CMK (cell line): ENCODE data around the gene ZNF420.
"Not testable (repeated sequence)": the region's sequence is repeated elsewhere in the genome, so short reads cannot be mapped to it uniquely, and the experiment has no call there.

Experiments
- DNase-seq: peaks from one replicate; pipeline ENCODE4 v3.0.0-alpha.2; 2010; ENCODE audit warnings: low read depth

ZNF420 gene

DNA sequence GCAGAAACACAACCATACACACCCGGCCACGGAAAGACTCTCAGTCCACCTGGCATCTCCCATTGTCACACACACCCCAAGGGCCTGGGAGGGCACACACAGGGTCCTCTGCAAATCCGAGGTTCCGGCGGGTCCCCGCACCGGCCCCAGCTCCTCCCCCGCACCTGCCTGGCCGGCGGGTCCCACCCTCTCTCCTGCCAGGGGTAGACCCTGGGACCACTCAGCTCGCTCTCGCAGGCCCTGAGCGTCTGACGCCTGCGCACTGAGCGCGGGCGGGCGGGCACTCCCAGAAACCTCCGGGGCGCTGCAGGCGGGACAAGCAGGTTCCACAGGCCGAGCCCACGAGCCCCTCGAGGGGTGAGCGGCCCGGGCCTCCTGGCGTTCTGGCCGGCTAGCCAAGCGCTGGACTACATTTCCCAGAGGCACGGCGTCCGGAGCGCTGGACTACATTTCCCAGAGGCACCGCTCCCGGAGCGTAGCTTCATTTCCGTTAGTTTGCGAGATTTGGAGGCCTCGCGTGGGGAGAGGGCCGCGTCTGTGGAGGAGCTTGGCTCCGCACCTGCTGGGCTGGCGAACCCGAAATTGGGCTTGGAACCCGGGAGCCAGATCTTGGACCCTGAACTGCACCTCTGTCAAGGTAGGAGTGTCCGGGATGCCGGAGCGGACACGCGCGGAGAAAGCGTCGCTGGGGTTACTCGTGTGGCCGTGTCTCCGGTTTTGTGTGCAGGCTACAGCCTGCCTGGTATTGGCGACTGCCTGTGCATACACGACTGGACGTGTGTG lies at the start of gene ZNF420:
TSS of gene ZNF420 (plus strand) at position 500 of the 783 bp plus-strand sequence. CDS start 10,686 bp downstream, outside the sequence.
- DNase-seq = peak; percentile 94

DNA sequence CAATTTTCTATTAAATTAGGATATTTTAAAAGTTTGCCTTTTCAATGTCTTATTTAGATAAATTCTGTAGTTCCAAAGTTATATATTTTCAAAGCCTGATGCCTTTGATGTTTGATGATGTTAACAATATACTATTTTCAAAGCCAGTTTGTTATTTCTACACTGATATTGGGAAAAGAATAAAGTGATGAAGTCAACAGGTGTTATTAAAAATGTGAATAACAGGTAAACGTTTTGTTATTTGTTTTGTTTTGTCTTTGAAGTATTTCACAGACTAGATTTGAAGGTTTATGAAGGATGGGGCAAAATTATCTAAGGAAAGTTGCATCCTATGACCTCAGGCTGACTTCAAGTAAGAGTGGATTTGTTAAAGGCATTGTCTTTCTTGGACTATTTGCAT lies 33.1 kb upstream of the ZNF420 start:
- DNase-seq = no peak

DNA sequence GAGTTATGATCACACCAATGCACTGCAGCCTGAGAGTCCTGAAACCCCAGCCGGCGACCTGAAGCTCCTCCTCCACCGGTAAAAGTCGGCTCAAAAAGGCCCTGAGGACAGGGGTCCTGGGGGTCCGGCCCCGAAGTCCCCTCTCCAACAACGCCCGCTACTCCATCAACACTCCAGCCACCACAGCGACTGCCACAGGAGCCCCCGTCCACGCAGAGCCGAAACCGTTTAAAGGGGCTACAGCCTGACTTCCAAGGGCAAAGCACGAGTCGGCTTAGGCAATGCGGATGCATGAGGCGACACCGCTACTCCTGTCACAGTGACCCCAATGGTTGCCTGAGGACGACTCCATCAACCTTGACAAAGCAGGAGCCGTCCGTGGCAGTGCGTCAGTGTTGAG lies 22.9 kb upstream of the ZNF420 start:
- DNase-seq = no peak

DNA sequence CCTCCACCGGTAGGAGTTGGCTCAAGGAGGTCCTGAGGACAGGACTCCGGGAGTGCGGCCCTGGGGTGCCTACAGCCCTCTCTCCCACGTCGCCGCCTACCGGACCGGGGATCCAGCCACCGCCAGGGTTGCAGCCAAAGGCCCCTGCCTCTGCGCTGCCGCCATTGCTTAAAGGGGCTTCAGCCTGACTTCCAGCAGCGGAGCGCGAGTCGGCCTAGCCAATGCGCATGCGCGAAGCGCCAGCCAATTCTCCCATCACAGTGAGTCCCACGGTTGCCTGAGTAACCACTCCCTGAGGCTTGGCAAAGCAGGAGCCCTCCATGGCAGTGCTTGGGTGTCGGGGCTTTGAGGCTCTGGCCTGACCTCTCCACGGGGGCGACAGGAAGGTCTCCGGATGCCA lies 21.5 kb upstream of the ZNF420 start:
- DNase-seq = no peak

DNA sequence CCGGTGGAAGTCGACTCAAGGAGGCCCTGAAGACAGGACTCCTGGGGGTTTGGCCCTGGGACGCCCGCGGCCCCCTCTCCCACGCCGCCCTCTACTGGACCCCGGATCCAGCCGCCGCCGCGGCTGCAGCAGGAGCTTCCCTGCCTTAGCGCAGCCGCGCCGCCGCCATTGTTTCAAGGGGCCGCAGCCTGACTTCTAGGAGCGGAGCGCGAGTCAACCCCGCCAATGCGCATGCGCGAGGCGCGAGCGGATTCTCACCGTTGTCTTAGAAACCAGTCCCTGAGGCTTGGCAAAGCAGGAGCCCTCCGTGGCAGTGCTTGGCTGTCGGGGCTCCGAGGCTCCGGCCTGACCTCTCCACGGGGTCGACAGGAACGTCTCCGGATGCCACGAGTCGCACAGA lies 19.1 kb upstream of the ZNF420 start:
- DNase-seq = no peak

DNA sequence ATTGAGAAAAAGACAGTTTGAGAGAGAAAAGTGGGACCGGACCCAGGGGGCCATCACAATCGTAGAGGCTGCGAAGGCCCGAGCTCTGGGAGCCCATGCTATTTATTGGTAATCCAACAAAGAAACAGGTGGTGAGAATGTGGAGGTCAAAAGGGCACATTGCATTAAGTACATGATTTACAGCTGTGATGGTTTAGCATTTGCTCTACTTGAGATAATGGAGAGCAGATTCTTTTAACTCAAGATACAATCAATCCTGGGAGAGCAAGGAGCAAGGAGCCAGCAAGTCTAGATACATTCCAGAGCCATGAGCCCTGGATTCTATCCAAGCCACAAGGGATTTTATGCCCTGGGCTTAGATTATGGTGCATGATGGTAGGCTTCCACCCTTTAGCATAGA lies 13.3 kb upstream of the ZNF420 start:
- not testable (repeated sequence) for DNase-seq

DNA sequence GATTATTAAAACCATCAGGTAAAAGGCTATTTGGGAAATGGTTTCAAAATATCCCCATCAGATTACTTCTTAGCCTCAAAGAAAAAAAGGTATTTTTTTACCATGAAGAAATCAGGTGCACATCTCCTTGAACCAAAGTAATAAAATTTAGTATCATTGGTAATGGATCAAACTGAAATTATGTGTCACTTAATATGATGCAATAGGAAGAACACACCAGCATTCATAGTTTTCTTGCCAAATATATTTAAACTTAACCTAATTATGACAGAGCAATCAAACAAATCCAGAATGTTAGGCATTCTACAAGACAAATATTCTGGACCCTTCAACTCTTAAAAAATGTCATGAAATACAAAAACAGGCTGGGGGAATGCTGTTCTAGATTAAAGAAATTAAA lies 4.1 kb upstream of the ZNF420 start:
- no peak for DNase-seq

DNA sequence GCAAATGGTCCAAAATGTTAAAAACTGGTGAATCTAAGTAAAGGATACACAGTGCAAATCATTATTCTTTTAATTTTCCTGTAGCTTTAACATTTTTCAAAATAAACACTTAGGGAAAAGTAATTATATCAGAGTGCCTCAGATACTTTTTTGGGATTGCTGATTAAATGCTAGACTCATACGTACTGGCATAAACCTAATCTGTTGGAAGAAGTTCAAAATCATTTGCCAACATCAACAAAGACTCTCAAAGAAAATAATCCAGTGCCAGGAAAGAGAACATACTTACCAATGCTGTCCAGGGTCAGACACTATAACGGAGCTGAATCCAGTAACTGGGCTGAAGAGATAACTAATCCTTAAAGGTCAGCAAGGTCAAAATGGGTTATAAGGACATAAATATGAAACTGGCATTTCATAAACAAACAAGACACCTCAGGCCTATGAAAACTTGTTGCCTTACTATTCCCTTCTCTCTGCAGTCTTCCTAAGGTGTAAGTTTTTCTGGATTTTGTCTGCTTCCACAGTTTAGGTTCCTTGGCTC lies 3.3 kb upstream of the ZNF420 start:
- DNase-seq = no peak

DNA sequence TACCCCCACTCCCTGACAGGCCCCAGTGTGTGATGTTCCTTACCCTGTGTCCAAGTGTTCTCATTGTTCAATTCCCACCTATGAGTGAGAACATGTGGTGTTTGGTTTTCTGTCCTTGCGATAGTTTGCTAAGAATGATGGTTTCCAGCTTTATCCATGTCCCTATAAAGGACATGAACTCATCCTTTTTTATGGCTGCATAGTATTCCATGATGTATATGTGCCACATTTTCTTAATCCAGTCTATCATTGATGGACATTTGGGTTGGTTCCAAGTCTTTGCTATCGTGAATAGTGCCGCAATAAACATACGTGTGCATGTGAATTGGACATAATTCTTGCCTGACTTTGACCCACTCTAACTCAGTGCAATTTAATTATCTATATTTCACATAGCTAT lies 1.7 kb upstream of the ZNF420 start:
- DNase-seq = not testable (repeated sequence)

DNA sequence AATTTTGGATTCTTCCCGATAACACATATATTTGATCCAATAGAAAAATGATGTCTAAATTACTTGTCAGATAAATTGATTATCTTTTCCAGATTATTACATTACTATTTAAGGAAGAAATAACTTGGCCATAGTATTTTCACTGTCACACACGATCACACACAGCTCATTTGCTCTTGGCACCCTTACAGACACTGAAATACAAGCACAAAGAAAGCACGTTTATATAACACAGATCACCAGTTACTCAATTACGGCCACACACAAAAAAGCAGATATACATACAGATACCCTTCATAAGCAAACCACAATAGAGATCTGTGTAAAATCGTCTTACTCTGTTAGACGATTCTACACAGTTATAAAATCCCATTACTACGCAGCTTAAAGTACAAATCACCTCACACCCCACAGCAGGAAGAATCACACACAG lies 716 bp upstream of the ZNF420 start:
- no peak for DNase-seq

DNA sequence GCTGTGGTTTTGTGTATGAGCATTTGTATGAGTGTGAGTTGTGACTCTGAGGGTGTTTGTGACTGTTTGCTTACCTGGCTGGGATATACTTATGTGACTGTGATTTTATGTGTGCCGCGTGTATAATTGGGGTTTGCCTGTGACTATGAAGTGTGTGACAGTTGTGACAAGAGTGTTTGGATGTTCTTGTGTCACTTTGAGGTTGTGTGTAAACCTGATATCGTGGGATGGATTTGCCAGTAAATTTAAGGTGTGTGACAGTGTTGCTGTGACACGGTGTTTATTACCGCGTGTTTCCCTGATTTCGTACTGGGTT lies 442 bp downstream of the ZNF420 start:
- no peak for DNase-seq

DNA sequence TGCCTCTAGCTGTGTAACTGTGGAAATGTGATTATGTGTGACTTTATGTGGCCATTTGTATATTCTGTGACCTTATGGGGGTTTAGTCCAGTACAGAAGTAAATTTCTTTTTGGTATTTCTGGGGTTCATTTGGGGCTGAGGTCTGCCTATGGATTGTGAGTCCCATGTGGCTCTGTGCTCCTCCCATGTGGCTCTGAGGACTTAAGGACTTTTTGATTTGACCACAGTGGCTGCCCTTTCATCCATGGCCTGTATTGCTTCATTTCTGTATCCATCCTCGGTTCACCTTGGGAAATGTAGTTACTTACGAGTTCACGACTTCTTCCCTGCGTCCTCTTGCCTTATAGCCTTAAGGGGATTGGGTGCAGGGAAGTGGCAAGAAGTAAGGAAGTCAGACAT lies 1.0 kb downstream of the ZNF420 start:
- no peak for DNase-seq

DNA sequence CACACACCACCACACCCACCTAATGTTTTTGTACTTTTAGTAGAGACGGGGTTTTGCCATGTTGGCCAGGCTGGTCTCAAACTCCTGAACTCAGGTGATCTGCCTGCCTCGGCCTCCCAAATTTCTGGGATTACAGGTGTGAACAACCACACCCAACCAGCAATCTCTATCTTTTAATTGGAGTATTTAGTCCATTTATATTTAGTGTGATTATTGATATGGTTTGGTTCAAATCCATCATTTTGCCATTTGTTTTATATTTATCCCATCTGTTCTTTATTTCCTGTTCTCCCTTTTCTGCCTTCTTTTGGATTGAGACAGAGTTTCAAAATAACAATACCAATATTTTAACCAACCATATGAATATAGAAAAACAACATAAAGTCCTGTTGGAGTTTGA lies 4.1 kb downstream of the ZNF420 start:
- no peak for DNase-seq

DNA sequence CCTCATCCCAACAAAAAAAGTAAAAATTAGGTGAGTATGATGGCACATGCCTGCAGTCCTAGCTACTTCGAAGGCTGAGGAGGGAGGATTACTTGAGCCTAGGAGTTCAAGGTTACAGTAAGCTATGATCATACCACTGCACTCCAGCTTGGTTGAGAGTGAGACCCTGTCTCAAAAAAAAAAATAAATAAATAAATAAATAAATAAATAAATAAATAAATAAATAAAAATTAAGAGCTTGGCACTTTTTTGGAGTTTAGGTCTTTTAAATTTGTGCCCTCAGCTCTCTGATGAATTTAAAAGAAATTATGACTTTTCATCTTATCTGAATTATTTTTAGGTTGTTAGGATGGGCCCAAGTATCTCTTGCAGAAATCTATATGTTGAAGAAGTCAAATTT lies 8.9 kb downstream of the ZNF420 start:
- DNase-seq = no peak

DNA sequence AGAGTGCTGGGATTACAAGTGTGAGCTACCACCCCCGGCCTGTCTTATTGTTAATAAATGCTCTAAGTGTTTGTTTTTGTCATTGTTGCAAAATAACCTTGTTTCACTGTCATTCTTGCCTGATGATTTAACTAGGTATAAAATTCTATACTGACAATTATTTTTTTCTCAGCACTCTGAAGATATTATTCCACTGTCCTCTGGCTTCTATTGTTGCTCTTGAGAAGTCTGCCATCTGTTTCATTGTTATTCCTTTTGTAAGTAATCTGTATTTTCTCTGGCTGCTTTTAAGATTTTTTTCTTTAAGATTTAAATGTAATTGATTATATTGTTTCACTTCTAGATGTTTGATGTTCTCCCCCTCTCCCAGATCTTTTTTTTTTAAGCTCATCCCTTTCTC lies 17.6 kb downstream of the ZNF420 start:
- no peak for DNase-seq

DNA sequence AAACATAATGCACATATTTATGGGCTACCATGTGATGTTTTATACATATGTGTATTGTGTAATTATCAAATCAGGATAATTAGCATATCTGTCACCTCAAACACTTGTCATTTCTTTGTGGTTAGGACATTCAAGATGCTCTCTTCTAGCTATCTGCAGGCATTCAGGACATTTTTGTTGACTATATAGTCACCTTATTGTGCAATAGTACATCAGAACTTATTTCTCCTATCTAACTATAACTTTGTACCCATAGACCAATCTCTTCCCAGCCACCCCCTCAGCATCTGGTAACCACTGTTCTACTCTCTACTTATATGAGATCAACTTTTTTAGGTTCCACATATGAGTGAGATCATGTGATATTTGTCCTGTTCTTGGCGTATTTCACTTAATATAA lies 20.3 kb downstream of the ZNF420 start:
- DNase-seq = no peak

DNA sequence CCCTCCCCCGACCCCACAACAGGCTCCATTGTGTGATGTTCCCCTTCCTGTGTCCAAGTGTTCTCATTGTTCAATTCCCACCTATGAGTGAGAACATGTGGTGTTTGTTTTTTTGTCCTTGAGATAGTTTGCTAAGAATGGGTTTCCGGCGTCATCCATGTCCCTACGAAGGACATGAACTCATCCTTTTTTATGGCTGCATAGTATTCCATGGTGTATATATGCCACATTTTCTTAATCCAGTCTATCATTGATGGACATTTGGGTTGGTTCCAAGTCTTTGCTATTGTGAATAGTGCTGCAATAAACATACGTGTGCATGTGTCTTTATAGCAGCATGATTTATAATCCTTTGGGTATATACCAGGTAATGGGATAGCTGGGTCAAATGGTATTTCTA lies 25.9 kb downstream of the ZNF420 start:
- DNase-seq = not testable (repeated sequence)

DNA sequence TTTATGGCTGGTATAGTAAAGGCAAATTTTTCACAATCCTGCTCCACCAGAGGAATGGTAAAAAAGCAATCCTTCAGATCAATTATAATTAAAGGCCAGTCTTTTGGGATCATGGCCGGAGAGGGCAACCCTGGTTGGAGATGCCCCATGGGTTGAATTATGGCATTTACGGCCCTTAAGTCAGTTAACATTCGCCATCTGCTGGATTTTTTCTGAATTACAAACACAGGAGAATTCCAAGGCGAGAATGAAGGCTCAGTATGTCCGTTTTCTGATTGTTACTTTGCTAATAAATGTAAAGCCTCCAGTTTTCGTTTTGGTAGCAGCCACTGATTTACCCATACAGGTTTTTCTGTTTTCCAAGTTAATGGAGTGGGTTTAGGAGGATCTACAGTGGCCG lies 33.5 kb downstream of the ZNF420 start:
- DNase-seq = peak; percentile 5

DNA sequence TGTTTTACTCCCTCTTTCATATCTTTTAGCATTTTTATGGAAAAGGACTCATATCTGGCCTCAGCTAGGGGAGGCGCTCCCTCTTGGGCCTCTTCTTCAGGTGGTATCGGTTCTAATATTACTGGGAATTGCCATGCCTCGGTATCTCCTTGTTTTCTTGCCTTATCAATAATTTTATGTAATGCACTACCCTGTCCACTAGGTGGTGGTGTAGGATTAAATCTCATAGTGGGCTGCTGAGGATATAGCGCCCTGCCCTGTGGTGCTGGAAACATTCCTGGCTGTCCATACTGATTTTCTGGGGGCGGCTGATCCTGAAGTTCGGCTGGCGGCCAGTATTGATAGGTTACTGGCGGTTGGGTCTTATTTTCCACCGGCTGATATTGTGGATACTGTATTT lies 35.8 kb downstream of the ZNF420 start:
- no peak for DNase-seq

DNA sequence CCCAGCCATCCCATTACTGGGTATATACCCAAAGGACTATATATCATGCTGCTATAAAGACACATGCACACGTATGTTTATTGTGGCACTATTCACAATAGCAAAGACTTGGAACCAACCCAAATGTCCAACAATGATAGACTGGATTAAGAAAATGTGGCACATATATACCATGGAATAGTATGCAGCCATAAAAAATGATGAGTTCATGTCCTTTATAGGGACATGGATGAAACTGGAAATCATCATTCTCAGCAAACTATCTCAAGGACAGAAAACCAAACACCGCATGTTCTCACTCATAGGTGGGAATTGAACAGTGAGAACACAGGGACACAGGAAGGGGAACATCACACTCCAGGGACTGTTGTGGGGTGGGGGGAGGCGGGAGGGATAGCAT lies 43.9 kb downstream of the ZNF420 start:
- DNase-seq = not testable (repeated sequence)

DNA sequence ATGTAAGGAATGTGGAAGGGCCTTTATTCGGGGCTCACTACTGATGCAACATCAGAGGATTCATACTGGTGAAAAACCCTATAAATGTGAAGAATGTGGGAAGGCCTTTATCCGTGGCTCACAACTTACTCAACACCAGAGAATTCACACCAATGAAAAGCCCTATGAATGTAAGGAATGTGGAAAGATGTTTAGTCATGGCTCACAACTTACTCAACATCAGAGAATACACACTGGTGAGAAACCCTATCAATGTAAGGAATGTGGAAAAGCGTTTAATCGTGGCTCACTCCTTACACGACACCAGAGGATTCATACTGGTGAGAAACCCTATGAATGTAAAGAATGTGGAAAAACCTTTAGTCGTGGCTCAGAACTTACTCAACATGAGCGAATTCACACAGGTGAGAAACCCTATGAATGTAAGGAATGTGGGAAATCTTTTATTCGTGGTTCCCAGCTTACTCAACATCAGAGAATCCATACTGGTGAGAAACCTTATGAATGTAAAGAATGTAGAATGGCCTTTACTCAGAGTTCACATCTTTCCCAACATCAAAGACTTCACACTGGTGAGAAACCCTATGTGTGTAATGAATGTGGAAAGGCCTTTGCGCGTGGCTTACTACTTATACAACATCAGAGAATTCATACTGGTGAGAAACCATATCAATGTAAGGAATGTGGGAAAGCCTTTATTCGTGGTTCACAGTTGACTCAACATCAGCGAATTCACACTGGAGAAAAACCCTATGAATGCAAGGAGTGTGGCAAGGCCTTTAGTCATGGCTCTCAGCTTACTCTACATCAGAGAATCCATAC lies 50.0 kb downstream of the ZNF420 start:
- no peak for DNase-seq

DNA sequence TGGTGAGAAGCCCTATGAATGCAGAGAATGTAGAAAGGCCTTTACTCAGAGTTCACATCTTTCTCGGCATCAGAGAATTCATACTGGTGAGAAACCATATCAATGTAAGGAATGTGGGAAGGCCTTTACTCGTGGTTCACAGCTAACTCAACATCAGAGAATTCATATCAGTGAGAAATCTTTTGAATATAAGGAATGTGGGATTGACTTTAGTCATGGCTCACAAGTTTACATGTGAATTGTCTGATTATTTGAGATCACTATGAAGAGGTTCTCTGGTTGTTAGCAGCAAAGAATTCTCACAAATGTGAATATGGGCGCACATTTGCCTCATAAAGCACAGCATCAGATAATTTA lies 50.6 kb downstream of the ZNF420 start:
- no peak for DNase-seq

DNA sequence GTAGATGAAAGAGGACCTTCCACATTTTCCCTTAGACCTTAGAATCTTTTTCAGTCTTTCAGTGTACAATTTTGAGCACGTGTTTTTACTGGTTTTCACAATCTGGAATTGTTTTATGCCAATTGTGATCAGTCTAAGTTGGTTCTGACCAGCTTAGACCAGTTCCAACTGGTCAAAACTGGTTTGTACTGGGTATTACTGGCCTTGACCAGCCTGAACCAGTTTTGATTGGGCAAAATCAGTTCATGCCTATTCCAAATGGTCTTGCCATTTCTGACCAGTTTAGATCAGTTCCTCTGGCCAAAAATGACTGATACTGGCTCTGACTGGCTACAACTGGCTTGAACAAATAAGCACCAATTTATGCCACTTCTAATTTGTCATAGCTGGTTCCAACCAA lies 57.9 kb downstream of the ZNF420 start:
- no peak for DNase-seq
